GM08714 (cell line): ENCODE results near the gene VRK1.

ENCODE experiments used
- H3K4me3 ChIP-seq: fragments of 200-500 bp; sonication (Bioruptor generic); 2 replicates; pipeline ENCODE4 v1.5.1; 2014; ENCODE audit warnings: mild to moderate bottlenecking, low read length, inconsistent platforms
- ZNF274 ChIP-seq: IDR thresholded peaks from 2 replicates; pipeline ENCODE4 v1.6.1; 2012; ENCODE audit warnings: mild to moderate bottlenecking, low read depth, low read length

The VRK1 gene

DNA sequence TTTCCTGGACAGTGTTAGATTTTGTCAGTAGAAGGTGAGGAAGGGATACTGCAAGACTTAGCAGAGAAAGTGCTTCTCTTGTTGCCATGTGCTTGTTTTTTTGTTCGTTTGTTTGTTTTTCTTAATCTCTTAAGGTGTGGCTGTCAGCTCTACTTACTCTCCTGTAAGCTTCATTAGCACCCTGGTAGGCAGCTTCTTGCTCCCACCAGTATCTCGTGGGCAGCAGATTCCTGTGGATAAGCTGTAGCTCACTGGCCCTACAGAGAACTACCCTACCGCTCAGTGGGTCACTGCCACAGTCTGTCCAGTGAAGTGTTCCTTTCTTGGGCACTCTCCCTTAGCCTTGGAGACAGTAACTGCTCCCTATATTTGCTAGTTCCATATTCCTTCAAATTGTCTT, 30.1 kb downstream of the VRK1 start:
- TF ChIP-seq ZNF274, result no peak
- no peak overlapping the region for H3K4me3 ChIP-seq

- no peak for TF ChIP-seq ZNF274
- H3K4me3 ChIP-seq, result no peak overlapping the region
Observed at GRCh38 chr14:96829791-96830190, 32.6 kb downstream of the VRK1 start.

DNA sequence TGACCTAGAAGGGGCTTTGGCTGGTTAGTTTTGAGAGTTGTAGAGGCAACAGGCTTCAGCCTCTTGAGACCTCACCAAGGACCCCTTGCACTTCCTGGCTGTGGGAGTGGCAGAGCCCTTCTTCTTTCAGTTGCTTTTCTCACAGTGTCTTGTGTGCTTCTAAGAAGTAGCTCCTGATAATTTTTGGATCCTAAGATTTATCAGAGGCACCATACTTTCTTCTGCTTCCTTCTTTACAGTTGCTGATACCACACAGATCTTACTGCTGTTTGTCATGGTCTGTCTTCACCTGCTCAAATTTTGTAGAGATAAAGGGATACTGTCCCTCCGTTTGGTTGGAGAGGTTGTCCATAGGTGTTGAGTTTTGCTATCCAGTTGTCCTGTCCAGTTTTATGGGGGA, 33.8 kb downstream of the VRK1 start:
- no peak for TF ChIP-seq ZNF274
- no peak overlapping the region for H3K4me3 ChIP-seq

DNA sequence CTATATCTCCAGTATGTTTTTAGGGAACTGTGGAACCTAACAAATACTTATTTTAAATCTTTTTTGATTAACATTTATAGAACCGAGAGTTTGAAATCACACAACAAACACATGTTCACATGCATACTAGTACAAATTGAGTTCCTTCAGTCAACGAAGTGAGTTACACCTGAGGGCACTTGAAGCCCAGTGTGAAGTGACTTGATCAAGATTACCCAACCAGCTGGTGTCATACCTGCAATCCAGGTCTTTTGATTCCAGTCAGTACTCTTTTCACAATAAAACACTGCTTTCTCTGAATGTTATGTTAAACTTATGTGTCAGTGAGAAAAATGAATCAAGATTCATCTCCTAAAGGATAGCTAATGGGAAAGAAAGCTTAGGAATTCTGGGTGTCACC, 35.2 kb downstream of the VRK1 start:
- H3K4me3 ChIP-seq, result no peak overlapping the region
- no peak for TF ChIP-seq ZNF274

DNA sequence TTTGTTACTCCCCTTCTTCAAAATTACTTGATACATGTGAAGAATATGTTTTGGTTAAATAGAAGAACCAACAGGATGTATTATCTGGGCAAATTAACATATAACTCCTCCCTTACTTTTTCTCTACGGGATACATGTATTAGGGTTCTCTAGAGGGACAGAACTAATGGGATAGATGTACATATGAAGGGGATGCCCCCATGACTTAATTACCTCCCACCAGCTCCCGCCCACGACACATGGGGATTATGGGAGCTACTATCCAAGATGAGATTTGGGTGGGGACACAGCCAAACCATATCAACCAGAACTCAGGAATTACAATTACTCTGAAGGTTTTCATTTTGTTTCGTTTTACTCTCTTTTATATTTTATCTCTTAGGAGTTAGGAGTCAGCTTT, 41.3 kb downstream of the VRK1 start:
- TF ChIP-seq ZNF274, result no peak
- no peak overlapping the region for H3K4me3 ChIP-seq

- no peak overlapping the region for H3K4me3 ChIP-seq
- no peak for TF ChIP-seq ZNF274
Observed at GRCh38 chr14:96839251-96839650, 42.1 kb downstream of the VRK1 start.

- no peak for TF ChIP-seq ZNF274
Observed at GRCh38 chr14:96843137-96843536, 46.0 kb downstream of the VRK1 start.

GRCh38 chr14:96844857-96845570, 47.8 kb downstream of the VRK1 start:
- H3K4me3 ChIP-seq, result no peak overlapping the region
- TF ChIP-seq ZNF274, result no peak

More at GRCh38 chr14:96843137-96843536, 46.0 kb downstream of the VRK1 start:
- H3K4me3 ChIP-seq, result no peak overlapping the region

DNA sequence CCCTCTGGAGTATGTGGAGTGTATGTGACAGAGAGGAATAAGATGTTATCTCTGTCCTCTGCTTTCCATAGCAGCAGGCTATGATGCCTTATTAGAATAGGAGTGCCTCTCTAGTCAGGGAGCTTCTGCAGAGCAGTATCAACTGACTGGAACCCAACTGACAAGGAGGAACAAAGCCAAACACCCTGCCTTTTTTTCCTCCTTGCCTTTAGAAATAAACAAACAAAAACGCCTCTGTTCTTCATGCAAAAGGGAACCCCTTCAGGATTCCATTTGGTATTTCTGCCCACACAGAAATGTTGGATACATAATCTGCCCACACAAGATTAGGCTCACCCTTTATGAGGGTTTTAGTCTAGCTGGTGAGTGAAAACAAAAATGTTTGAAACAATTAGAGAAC, 50.3 kb downstream of the VRK1 start:
- no peak overlapping the region for H3K4me3 ChIP-seq
- TF ChIP-seq ZNF274, result no peak

GRCh38 chr14:96848011-96848410, 50.8 kb downstream of the VRK1 start:
- H3K4me3 ChIP-seq, result no peak overlapping the region
- TF ChIP-seq ZNF274, result no peak

DNA sequence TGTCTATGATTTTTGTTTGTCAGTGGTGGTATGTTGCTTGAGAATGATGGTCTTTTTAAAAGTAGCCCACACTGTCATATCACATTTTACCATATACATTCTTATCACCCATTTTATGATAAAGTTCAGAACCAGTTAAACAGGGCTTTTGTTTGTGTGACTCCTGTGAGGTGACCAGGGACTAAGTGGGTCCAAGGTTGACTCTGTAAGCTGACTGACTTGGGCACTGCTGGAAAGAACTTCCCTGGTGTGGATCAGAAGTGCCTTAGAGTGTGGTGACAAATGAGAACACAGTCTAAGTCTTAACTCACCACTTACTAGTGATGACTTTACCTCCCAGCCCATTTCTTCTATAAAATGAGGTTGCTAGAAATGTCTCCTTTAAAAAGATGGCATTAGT, 52.6 kb downstream of the VRK1 start:
- TF ChIP-seq ZNF274, result no peak

GRCh38 chr14:96851694-96852381, 54.7 kb downstream of the VRK1 start:
- TF ChIP-seq ZNF274, result no peak
- H3K4me3 ChIP-seq, result no peak overlapping the region

More for the DNA sequence above, 52.6 kb downstream of the VRK1 start:
- H3K4me3 ChIP-seq, result no peak overlapping the region

GRCh38 chr14:96852823-96853422, 55.7 kb downstream of the VRK1 start:
- H3K4me3 ChIP-seq, result no peak overlapping the region
- TF ChIP-seq ZNF274, result no peak

DNA sequence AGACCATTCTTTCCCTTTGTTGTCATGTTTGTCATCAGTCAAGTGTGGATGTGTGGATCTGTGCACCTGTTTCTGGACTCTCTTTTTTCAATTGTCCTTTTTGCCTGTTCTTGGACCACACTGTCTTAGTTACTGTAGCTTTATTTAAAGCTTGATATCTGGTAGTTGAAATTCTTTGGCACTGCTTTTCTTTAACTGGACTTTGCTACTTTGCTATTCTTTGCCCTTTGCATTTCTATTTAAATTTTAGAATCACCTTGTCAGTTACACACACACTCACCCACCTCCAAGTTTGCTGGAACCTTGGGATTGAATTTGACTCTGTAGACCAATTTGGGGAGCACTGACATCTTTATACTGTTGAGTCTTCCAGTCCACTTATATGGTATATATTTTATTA, 61.5 kb downstream of the VRK1 start:
- no peak overlapping the region for H3K4me3 ChIP-seq
- no peak for TF ChIP-seq ZNF274
